H1 (cell line): ENCODE results near the gene NFATC4. TPM values are rescaled to one million over a fixed set of nuclear protein-coding genes. Genes with fewer than 3 reads are reported as not detected.

ENCODE experiments used
- CTCF ChIA-PET: fragments of 300-600 bp; sonication (Branson Sonifier 250); formaldehyde crosslinking; loops from one replicate; lab custom pipeline; 2021; ENCODE audit not compliant: partially characterized antibody; lab: Charles Lee
- POLR2A ChIA-PET: fragments of 300-600 bp; sonication (Branson Sonifier 250); formaldehyde crosslinking; loops from one replicate; lab custom pipeline; 2021; ENCODE audit warnings: inconsistent platforms; ENCODE audit not compliant: partially characterized antibody; lab: Charles Lee
- DNase-seq, 2 experiments: peaks; one replicate each; pipeline versions ENCODE4 v3.0.0 to v3.0.0-alpha.2; 2010 to 2022; ENCODE audit warnings: low spot score in 2 of 2, low read depth in 1 of 2, mixed read lengths in 1 of 2
- FAIRE-seq: peaks from 2 replicates; lab custom pipeline; 2011; peaks lifted over from hg19 to GRCh38; lab: Jason Lieb, UNC
- H2AFZ ChIP-seq: 2 replicates; pipeline ENCODE4 v1.8.1; 2012; ENCODE audit warnings: low read length, inconsistent platforms
- H2AK5ac ChIP-seq: 2 replicates; pipeline ENCODE4 v1.6.1; 2013; ENCODE audit warnings: low read depth, low read length
- H2BK120ac ChIP-seq: replicated peaks from 2 replicates; pipeline ENCODE3; 2013; ENCODE audit warnings: low read depth, low read length, inconsistent platforms
- H2BK12ac ChIP-seq: 2 replicates; pipeline ENCODE4 v1.6.1; 2013; ENCODE audit warnings: low read depth, low read length
- H2BK15ac ChIP-seq: 2 replicates; pipeline ENCODE4 v1.6.1; 2013; ENCODE audit warnings: low read length
- H2BK20ac ChIP-seq: 2 replicates; pipeline ENCODE4 v1.6.1; 2013; ENCODE audit warnings: low read length
- H2BK5ac ChIP-seq: 2 replicates; pipeline ENCODE4 v1.6.1; 2013; ENCODE audit warnings: low read depth, low read length
- H3K14ac ChIP-seq: 2 replicates; pipeline ENCODE4 v1.6.1; 2013; ENCODE audit warnings: inconsistent platforms; ENCODE audit not compliant: insufficient read length
- H3K18ac ChIP-seq: 2 replicates; pipeline ENCODE4 v1.6.1; 2013; ENCODE audit warnings: low read length; ENCODE audit errors: extremely low read depth
- H3K23ac ChIP-seq: 2 replicates; pipeline ENCODE4 v1.6.1; 2013; ENCODE audit warnings: inconsistent platforms; ENCODE audit not compliant: insufficient read length
- H3K23me2 ChIP-seq: 2 replicates; pipeline ENCODE4 v1.6.1; 2013; ENCODE audit warnings: low read depth, low read length
- H3K27ac ChIP-seq: 2 replicates; pipeline ENCODE4 v1.6.1; 2011; ENCODE audit warnings: low read depth, low read length, inconsistent platforms
- H3K27me3 ChIP-seq, 4 experiments: replicated peaks in 1 of 4; 1 replicate in 1 of 4; 2 replicates in 3 of 4; pipeline versions ENCODE4 v1.6.1 to v1.8.1; 2011 to 2013; ENCODE audit warnings: low read length in 3 of 4, mild to moderate bottlenecking in 3 of 4, inconsistent platforms in 2 of 4, mixed read lengths in 2 of 4, moderate library complexity in 1 of 4; ENCODE audit not compliant: control insufficient read depth in 3 of 4, insufficient read depth in 3 of 4; ENCODE audit errors: extremely low read depth in 1 of 4
- H3K36me3 ChIP-seq, 4 experiments: 2 replicates each; pipeline versions ENCODE4 v1.6.1 to v1.8.1; 2011 to 2013; ENCODE audit warnings: mild to moderate bottlenecking in 4 of 4, low read length in 3 of 4, moderate library complexity in 2 of 4, control low read depth in 1 of 4, inconsistent platforms in 1 of 4; ENCODE audit not compliant: insufficient read depth in 4 of 4, control insufficient read depth in 2 of 4
- H3K4ac ChIP-seq: replicated peaks from 2 replicates; pipeline ENCODE3; 2013; ENCODE audit warnings: low read length, low read depth, mixed read lengths, inconsistent platforms; ENCODE audit not compliant: insufficient read length
- H3K4me1 ChIP-seq, 4 experiments: replicated peaks in 1 of 4; 1 replicate in 1 of 4; 2 replicates in 3 of 4; pipeline versions ENCODE4 v1.6.1 to v1.8.1; 2011 to 2013; ENCODE audit warnings: low read length in 3 of 4, inconsistent platforms in 2 of 4, mixed read lengths in 1 of 4; ENCODE audit not compliant: insufficient read depth in 4 of 4, control insufficient read depth in 3 of 4
- H3K4me2 ChIP-seq, 2 experiments: 2 replicates each; pipeline versions ENCODE4 v1.6.1 to v1.8.1; 2011 to 2013; ENCODE audit warnings: low read depth in 2 of 2, low read length in 2 of 2, control low read depth in 1 of 2, inconsistent platforms in 1 of 2, mild to moderate bottlenecking in 1 of 2; ENCODE audit not compliant: insufficient read depth in 1 of 2
- H3K4me3 ChIP-seq, 4 experiments: fragments of 200-600, 300-600 bp in 1 of 4; sonication (generic), shearing (Covaris generic), sonication (Bioruptor Twin) in 1 of 4; 2 replicates each; pipeline versions ENCODE4 v1.5.1 to v1.8.1; 2011 to 2016; ENCODE audit warnings: low read length in 4 of 4, low read depth in 3 of 4, control low read depth in 2 of 4, inconsistent platforms in 2 of 4, mild to moderate bottlenecking in 2 of 4, mixed read lengths in 1 of 4, moderate library complexity in 1 of 4; ENCODE audit not compliant: insufficient read depth in 2 of 4; ENCODE audit errors: extremely low read depth in 1 of 4
- H3K56ac ChIP-seq: replicated peaks from 2 replicates; pipeline ENCODE3; 2013; ENCODE audit warnings: low read depth, mild to moderate bottlenecking, mixed read lengths, low read length, inconsistent platforms; ENCODE audit not compliant: insufficient read length
- H3K79me1 ChIP-seq: 2 replicates; pipeline ENCODE4 v1.6.1; 2013; ENCODE audit warnings: low read depth, low read length, control low read depth
- H3K79me2 ChIP-seq, 2 experiments: 2 replicates each; pipeline versions ENCODE4 v1.6.1 to v1.8.1; 2012 to 2013; ENCODE audit warnings: low read length in 2 of 2, mild to moderate bottlenecking in 2 of 2, inconsistent platforms in 1 of 2; ENCODE audit not compliant: insufficient read depth in 2 of 2, control insufficient read depth in 1 of 2
- H3K9ac ChIP-seq, 4 experiments: replicated peaks in 1 of 4; 1 replicate in 1 of 4; 2 replicates in 3 of 4; pipeline versions ENCODE4 v1.6.1 to v1.8.1; 2011 to 2013; ENCODE audit warnings: low read depth in 3 of 4, low read length in 3 of 4, control low read depth in 2 of 4, mild to moderate bottlenecking in 2 of 4, moderate library complexity in 2 of 4, inconsistent platforms in 1 of 4; ENCODE audit errors: extremely low read depth in 1 of 4
- H3K9me3 ChIP-seq, 2 experiments: 2 replicates each; pipeline versions ENCODE4 v1.6.1 to v1.8.1; 2012 to 2013; ENCODE audit warnings: mild to moderate bottlenecking in 2 of 2, moderate library complexity in 2 of 2, control low read depth in 1 of 2, inconsistent platforms in 1 of 2, low read depth in 1 of 2, low read length in 1 of 2, mixed read lengths in 1 of 2; ENCODE audit not compliant: insufficient read depth in 2 of 2
- H4K20me1 ChIP-seq, 2 experiments: replicated peaks in 1 of 2; 2 replicates each; pipeline versions ENCODE3 to v1.8.1; 2011 to 2013; ENCODE audit warnings: inconsistent platforms in 2 of 2, low read length in 2 of 2, mild to moderate bottlenecking in 1 of 2; ENCODE audit not compliant: insufficient read depth in 2 of 2, control insufficient read depth in 1 of 2
- H4K5ac ChIP-seq: 2 replicates; pipeline ENCODE4 v1.6.1; 2013; ENCODE audit warnings: low read length, low read depth, mixed read lengths, inconsistent platforms; ENCODE audit not compliant: insufficient read length
- H4K8ac ChIP-seq: 2 replicates; pipeline ENCODE4 v1.8.0; 2013; ENCODE audit warnings: mild to moderate bottlenecking, moderate library complexity, low read length, inconsistent platforms; ENCODE audit not compliant: insufficient read depth; ENCODE audit errors: extremely low read depth
- H4K91ac ChIP-seq: replicated peaks from 2 replicates; pipeline ENCODE3; 2013; ENCODE audit warnings: low read length, mixed read lengths, inconsistent platforms; ENCODE audit not compliant: insufficient read length
- ASH2L ChIP-seq: fragments of 200-600, 300-600 bp; sonication (generic); IDR thresholded peaks from one replicate; pipeline ENCODE4 v1.7.1; 2017; ENCODE audit warnings: low read length
- BRCA1 ChIP-seq: IDR thresholded peaks from 2 replicates; pipeline ENCODE4 v1.6.1; 2012; ENCODE audit warnings: low read depth, low read length, improper control_type of control experiment
- CHD1 ChIP-seq: IDR thresholded peaks from 2 replicates; pipeline ENCODE4 v1.6.1; 2012; ENCODE audit warnings: low read depth, low read length, improper control_type of control experiment
- KDM1A ChIP-seq: fragments of 200-600, 300-600 bp; sonication (generic); IDR thresholded peaks from 2 replicates; pipeline ENCODE4 v1.7.1; 2016; ENCODE audit warnings: mild to moderate bottlenecking, low read length, borderline replicate concordance
- MAX ChIP-seq: IDR thresholded peaks from 2 replicates; pipeline ENCODE4 v1.6.1; 2012; ENCODE audit warnings: inconsistent platforms
- RXRA ChIP-seq: IDR thresholded peaks from 2 replicates; pipeline ENCODE4 v1.6.1; 2011; ENCODE audit warnings: low read depth, mild to moderate bottlenecking, low read length, moderate library complexity; ENCODE audit not compliant: insufficient read depth
- SAP30 ChIP-seq: fragments of 300-600 bp; sonication (generic); IDR thresholded peaks from 2 replicates; pipeline ENCODE4 v1.7.1; 2012; ENCODE audit warnings: low read length, moderate library complexity, mild to moderate bottlenecking, inconsistent platforms; ENCODE audit not compliant: insufficient read depth, insufficient replicate concordance
- SIN3A ChIP-seq, 2 experiments: IDR thresholded peaks in 1 of 2; conservative IDR thresholded peaks in 1 of 2; 2 replicates each; pipeline ENCODE4 v1.6.1; 2011 to 2012; ENCODE audit warnings: low read length in 2 of 2, improper control_type of control experiment in 1 of 2, low read depth in 1 of 2, mild to moderate bottlenecking in 1 of 2
- SP1 ChIP-seq: IDR thresholded peaks from 2 replicates; pipeline ENCODE4 v1.6.1; 2011; ENCODE audit warnings: low read depth, low read length
- SUZ12 ChIP-seq: fragments of 200-600 bp; sonication (generic); IDR thresholded peaks from 2 replicates; pipeline ENCODE4 v1.6.1; 2012; ENCODE audit warnings: mild to moderate bottlenecking, inconsistent platforms, low read length, moderate library complexity, mixed read lengths
- ZNF274 ChIP-seq: IDR thresholded peaks from 2 replicates; pipeline ENCODE4 v1.7.0; 2012; ENCODE audit warnings: low read length, borderline replicate concordance; ENCODE audit errors: extremely low read depth
- WGBS, 2 experiments: shearing (Covaris generic) in 1 of 2; methylation state at CpG; one replicate each; pipeline versions ENCODE4 v1.1.6 to v1.1.7; 2013 to 2015; ENCODE audit warnings: low lambda C conversion rate in 2 of 2, mixed read lengths in 2 of 2, inconsistent platforms in 1 of 2, low coverage in 1 of 2, missing lambda C conversion rate in 1 of 2; ENCODE audit not compliant: insufficient replicate concordance in 2 of 2, insufficient coverage in 1 of 2, insufficient read length in 1 of 2; ENCODE audit errors: extremely low coverage in 1 of 2, missing lambda C conversion rate in 1 of 2; 5-methylcytosine and 5-hydroxymethylcytosine counted together
- polyA plus RNA-seq, 7 experiments: library from polyadenylated mRNA; depleted of rRNA in 3 of 7; stranded (reverse) in 5 of 7; unstranded in 2 of 7; fragments of >200 nt in 5 of 7; fragments of 200-250 nt in 2 of 7; gene quantifications; 1 replicate in 5 of 7; 2 replicates in 1 of 7; 4 replicates in 1 of 7; pipeline versions ENCODE4 v1.2.1 to v1.2.3, GENCODE V29; 2011 to 2013; ENCODE audit warnings: missing spikeins in 2 of 7, mixed read lengths in 2 of 7
- total RNA-seq: library from RNA; stranded (reverse); fragmentation: NEBNext Ultra II Directional; extraction: Animal tissue kit (Norgen Biotek cat#: 25700); gene quantifications from 2 replicates; pipeline ENCODE4 v1.2.1, GENCODE V29; 2021

NFATC4 gene
- total and polyA plus RNA-seq, 2 of the 8 experiments (the other 6 are each of a cell fraction or from before 2014, with no cell fraction given): 47.3 to 50.3 TPM

DNA sequence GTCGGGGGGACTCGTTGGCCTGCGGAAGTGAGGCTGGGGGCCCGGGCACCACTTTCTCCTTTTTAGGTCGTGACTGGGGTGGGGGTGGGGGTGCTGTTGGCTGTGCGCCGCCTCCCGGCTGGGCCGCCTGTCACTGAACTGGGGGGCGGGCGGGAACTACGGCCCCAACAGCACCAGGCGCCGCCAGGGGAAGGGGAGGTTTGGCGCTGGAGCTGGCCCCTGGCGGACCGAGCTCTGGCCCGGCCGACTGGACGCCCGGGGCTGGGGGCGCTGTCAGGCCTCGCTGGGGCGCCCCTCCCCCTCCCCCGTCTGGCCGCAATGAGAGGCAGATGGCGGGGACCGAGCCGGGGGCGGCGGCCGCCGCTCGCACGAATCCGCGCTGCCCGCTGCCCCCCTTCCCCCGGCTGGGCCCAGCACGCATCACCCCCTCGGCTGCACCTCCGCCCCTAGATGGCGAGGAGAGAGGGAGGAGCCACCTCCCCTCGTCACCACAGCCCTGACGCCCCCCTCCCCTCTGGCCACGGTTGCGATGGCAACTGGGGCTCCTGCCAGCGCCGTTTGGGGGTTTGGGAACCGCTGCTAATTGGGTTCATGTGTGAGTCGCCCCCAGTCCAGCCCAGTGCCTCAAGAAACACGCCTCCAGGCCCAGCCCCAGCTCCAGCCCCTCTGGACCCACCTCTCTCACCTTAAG is 723 bp downstream of the NFATC4 start:
- H3K36me3 ChIP-seq: peaks cover 3 to 8% (median 6%) of the 10 kb centered on the region in 4 experiments; a peak in 5 of 8 replicates
- H3K9me3 ChIP-seq: no peaks in the 10 kb centered on the region
- H3K56ac ChIP-seq: peak overlapping the region; percentile 85
- 0 out of 2 replicates have a peak overlapping the region, but pooled peaks have one; percentile 40 for H2BK15ac ChIP-seq
- FAIRE-seq: no peak
- peak overlapping the region; percentile 55 for H4K5ac ChIP-seq
- peaks cover 0 to 3% of the 10 kb centered on the region in 2 experiments for H4K20me1 ChIP-seq
- 5% methylated on average over 10 of the region's 52 CpGs; no CpG with 5 or more reads in 1 of the 2 experiments for WGBS, 2 experiments
- peak overlapping the region; percentile 76 to 82 for H3K4me2 ChIP-seq
- H2BK120ac ChIP-seq: no peak overlapping the region
- no peaks in the 10 kb centered on the region; a peak in 1 of 7 replicates for H3K27me3 ChIP-seq
- no peak overlapping the region for H4K91ac ChIP-seq
- H3K18ac ChIP-seq: peak overlapping the region; percentile 78
- peak overlapping the region; percentile 73 to 100 (median 82) for H3K4me3 ChIP-seq
- ChIA-PET CTCF (interaction anchor here (0.6 to 16.4 kb wide), 11 partner anchors 9 to 73 kb away, joined by 3 to 207 read pairs (median 5); partner anchors contain the start of genes ADCY4, CBLN3, KHNYN and RIPK3), POLR2A (interaction anchor here (1.0 to 4.2 kb wide), 4 partner anchors 11 to 68 kb away, joined by 3 to 24 read pairs (median 4); no protein-coding TSS in a partner anchor)
- H3K9ac ChIP-seq: peak overlapping the region in 3 of 4 experiments; percentile 29 to 54 (median 45); a peak in 5 of 7 replicates
- H2AFZ ChIP-seq: no peak overlapping the region
- H2BK12ac ChIP-seq: no peak overlapping the region
- DNase-seq: peak in 1 of 2 experiments; percentile 83
- H3K23ac ChIP-seq: no peak overlapping the region
- no peak overlapping the region for H2BK20ac ChIP-seq
- H3K79me2 ChIP-seq: no peaks in the 10 kb centered on the region
- H3K4me1 ChIP-seq: peaks cover 0 to 10% (median 7%) of the 10 kb centered on the region in 4 experiments; a peak in 6 of 7 replicates
- H3K4ac ChIP-seq: peak overlapping the region; percentile 12
- peak overlapping the region; percentile 66; the same call in 1 of the 2 replicates for H2BK5ac ChIP-seq
- H3K27ac ChIP-seq: peak overlapping the region; percentile 53
- no peak overlapping the region; the same call in 1 of the 2 replicates for H4K8ac ChIP-seq
- no peak overlapping the region for H2AK5ac ChIP-seq
- no peak overlapping the region for H3K14ac ChIP-seq
- peaks cover 16% of the 10 kb centered on the region for H3K23me2 ChIP-seq
- no peaks in the 10 kb centered on the region; the same call in 1 of the 2 replicates for H3K79me1 ChIP-seq
- TF ChIP-seq SP1 (0 out of 2 replicates have a peak, but pooled peaks have one; percentile 10), SUZ12 (no peak), ZNF274 (no peak), KDM1A (peak; percentile 60; the same call in 1 of the 2 replicates), CHD1 (no peak), MAX (0 out of 2 replicates have a peak, but pooled peaks have one; percentile 18), RXRA (no peak), SAP30 (no peak), ASH2L (peak; percentile 55), SIN3A (conservative IDR thresholded peaks at IDR 0.05 in 1 of 2, IDR thresholded peaks at IDR 0.05 in 1 of 2; ENCODE audit: low read depth in 1 of 2, low read length in 2 of 2) (peak; percentile 58 to 80; a peak in 2 of 4 replicates), BRCA1 (no peak)
